Hematopoietic multipotent progenitor cell treated with erythropoietin and hydrocortisone succinate and interleukin-3 and kit ligand, for 6 days (in vitro differentiated cells): Measurements from ENCODE around the gene CISD3.

ENCODE experiments used
- DNase-seq: peaks from one replicate; pipeline ENCODE4 v3.0.0-alpha.2; 2015

CISD3 gene

DNA sequence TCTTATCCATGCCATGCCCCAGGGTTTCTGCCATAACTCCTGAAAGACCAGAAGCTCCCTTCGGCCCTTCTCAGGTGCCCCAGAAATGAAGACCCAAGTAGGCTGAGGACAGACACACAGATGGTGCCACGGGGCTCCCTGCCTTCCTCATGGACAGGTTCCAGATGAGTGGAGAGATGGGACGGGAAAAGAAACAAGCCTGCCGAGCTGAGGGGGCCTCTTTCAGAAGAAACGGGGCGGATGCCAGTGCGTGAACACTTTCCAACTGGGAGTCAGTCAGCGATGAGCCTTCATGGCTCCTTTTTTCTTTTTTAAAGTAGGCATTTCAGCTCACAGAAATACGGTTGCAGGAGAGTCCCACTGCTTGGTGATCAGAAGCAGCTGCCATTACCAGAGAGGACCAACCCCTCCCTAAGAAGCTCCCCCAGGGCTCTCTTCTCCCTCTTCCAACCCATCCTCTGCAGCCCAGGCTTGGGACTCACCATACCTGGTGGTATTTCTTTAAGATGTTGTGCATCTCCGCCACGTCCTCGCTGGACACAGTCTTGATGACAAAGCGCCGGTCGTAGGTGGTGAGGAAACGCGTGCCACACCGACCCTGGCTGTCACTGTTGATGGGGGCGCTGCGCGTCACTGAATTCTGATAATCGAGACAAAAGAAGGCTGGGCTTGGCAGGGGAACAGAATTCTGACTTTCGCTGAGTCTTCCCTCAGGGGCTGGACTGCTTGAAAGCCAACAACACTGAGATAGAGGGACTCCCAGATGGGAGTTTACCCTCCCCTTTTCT, 50.0 kb downstream of the CISD3 start:
- DNase-seq = no peak

DNA sequence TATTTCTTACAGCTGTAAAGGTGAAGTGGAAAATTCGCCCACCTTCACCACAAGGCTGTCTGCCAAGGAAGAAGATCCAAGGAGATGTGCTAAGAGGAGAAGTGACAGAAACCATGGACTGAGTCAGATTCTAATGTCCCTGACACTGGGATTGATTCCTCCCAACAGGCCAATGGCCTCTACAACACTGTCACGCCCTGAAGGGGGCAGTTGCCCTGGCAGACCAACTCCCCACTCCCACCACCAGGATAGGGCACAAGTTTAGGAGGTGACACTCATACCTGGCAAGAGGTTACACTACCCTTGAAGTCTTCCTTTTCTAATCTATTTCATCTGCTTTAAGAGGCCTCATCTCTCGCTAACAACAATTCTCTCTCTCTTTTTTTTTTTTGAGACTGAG, 53.1 kb downstream of the CISD3 start:
- DNase-seq = no peak
